ENCODE measurements around the gene DLST.

DLST gene

DNA sequence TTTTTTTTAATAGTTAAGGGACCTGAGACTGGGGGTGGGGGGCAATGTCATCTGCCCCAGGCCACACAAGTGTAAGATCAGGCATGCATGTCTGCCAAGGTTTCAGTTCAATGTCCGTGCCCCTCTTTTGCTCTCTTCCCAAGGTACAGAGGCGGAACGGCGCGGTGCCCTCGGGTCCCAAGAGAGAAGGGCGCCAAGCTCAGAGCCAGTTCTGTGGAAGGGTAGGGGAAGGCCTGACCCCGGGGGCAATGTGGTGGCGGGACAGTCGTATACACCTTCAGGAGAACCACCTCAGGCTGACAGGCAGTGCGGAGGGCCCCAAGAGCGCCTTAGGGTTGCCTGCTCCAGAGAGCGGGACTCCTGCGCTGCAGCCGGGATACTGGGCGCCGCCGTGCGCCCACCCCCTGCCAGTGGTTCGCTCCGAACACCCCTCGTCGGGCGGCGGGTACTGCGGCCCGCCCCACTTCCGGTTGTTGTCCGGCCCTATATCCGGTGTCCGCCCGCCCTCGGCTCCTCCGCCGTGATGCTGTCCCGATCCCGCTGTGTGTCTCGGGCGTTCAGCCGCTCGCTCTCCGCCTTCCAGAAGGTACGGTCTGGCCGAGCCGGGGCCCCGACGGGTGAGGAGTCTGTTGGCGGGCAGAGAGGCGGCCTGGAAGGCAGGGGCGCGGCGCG lies at the start of gene DLST:
DLST (plus strand) TSS at position 486 of the 672 bp plus-strand sequence; CDS start at position 524, 38 bp downstream.
- DNase-seq (ENCODE audit: low spot score), result peak; percentile 94

DNA sequence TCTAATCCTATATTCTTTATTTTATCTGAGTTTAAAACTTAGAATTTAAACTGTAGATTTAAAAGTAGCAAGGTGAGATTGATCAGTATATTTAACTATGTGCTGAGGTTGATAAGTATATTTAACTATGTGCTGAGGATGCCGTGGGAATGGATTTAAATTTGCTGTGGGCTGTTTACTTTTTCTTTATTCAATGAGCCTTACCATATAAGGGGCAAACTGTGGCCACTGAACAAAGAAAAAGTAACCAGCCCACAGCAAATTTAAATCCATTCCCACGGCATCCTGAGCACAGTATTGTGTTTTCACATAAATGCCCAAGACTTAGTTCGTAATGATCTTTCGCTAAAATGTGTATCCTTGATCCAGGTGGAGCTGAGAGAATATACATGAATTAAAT lies 48.9 kb upstream of the DLST start:
- no peak for DNase-seq (ENCODE audit: low spot score)

- no peak for DNase-seq (ENCODE audit: low spot score)
Observed at GRCh38 chr14:74834692-74835392, 46.9 kb upstream of the DLST start.

- no peak for DNase-seq (ENCODE audit: low spot score)
Observed at GRCh38 chr14:74835645-74836250, 46.0 kb upstream of the DLST start.

GRCh38 chr14:74836251-74836960 lies 45.3 kb upstream of the DLST start:
- DNase-seq (ENCODE audit: low spot score), result no peak

- no peak for DNase-seq (ENCODE audit: low spot score)
Observed at GRCh38 chr14:74838166-74838565, 43.5 kb upstream of the DLST start.

DNA sequence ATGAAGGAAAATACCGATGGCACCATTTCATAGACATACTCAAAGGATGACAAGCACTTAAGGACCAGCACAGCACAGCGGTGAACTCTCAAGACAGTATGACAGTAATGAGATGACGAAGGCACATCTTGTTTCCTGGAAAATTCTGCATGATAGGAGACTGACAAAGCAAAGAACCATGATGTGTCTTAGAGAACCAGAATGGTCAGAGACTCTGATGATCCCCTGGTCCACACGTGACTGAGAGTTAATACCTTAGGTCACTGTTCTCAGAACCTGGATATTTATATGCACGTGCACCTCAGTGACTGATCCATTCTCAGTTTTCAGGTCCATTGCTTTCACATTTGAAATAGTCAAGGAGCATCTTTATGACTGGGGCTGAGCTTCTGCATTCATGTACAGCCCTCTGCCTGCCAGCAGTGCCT lies 41.1 kb upstream of the DLST start:
- DNase-seq (ENCODE audit: low spot score), result no peak

GRCh38 chr14:74841230-74842207 lies 40.2 kb upstream of the DLST start:
- no peak for DNase-seq (ENCODE audit: low spot score)

GRCh38 chr14:74843653-74844052 lies 38.1 kb upstream of the DLST start:
- DNase-seq (ENCODE audit: low spot score), result no peak

- no peak for DNase-seq (ENCODE audit: low spot score)
Observed at GRCh38 chr14:74846168-74846567, 35.5 kb upstream of the DLST start.

DNA sequence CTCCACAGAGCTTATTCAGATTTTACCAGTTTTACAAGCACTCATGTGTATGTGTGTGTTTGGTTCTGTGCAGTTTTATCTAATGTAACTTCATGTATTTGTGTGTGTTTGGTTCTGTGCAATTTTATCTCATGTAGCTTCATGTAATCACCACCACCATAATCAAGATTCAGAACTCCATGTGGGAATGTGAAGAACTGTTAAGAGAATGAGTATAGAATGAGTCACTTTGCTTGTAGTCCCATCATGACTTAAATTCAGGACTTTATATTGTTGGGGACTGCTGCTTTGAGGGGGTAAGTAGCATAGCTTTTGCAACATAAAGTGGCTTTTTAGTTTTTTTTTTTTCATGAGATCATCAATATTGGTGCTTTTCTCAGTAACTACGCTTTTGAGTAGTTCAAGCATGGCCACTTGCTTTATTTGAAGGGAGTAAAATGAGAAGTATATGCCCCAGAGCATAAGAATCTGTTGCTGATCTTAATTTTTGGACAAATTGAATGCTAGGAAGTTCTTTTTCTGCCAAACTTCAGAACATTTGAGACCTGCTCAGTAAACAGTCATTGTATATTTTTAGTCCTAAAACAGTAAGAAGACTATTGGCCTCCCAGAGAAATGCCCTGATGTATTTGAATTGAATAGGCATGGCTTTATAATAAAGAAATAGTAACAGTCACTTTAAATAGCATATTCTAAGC lies 34.6 kb upstream of the DLST start:
- DNase-seq (ENCODE audit: low spot score), result no peak

DNA sequence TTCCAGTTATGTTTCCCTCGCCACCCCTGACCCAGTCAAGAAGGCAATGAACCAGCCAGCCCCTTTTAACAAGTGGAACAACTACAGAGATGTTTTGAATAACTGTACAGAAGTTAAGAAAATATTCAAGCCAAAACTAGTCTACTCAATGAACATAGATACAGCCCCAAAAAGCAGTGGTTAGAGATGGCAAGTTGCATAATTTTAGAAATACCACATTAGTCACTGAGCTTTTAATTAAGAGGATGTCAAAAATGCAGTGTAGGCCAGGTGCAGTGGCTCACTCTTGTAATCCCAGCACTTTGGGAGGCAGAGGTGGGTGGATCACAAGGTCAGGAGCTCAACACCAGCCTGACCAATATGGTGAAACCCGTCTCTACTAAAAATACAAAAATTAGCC lies 32.9 kb upstream of the DLST start:
- no peak for DNase-seq (ENCODE audit: low spot score)

GRCh38 chr14:74852922-74853530 lies 28.7 kb upstream of the DLST start:
- no peak for DNase-seq (ENCODE audit: low spot score)

DNA sequence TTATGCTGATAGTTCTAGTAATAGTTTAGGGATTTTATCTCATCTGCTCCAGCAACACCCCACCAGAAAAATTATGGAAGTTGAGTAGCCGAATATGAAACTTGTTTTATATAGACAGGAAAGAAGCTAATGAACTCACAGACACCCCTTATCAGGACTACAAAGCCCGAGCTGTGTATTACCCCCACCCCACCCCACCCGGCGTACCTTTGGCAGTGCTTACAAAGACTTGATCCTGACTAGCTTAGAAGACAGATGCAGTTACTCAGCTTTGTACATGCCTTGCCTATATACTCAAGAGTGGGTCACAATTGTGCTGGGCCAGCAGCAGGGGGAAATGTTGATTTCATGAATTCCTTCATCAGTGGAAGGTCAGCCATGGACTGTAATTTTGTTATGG lies 28.1 kb upstream of the DLST start:
- no peak for DNase-seq (ENCODE audit: low spot score)

DNA sequence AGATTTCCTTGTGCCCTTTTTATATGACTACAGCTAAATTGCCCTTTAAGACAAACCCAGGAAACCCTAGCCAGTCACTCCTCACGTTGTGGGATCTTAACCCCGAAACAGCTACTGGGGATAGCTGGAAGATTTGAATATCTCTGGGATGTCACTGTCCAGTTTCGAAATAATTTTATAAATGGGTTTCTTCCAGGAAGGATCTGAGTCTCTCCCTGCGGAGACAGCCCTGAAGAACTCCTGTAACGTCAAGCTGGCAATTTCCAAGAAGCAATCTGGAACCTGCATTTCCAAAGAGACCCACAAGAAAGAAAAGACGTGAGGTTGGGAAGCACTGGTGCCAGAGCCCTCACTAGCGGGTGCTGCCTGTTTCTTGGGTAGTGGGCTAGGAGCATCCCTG lies 26.7 kb upstream of the DLST start:
- no peak for DNase-seq (ENCODE audit: low spot score)

DNA sequence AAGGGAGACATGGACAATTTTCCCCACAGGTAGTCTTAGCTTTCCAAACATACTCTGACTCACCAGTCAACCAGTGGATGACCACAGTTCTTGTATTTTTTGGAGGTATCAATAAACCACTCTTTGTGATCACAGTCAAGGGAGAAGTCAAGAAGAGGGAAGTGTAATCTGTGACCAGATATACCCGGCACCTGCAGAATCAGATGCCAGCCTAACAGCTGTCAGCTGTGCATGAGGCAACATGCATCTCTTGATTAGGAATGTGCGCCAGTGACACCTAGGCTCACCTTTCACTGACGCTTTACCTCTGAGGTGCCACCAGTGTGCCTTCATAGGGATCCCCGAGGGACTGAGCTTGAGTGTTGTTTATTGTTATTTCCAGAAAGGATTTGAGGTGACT lies 25.8 kb upstream of the DLST start:
- no peak for DNase-seq (ENCODE audit: low spot score)

DNA sequence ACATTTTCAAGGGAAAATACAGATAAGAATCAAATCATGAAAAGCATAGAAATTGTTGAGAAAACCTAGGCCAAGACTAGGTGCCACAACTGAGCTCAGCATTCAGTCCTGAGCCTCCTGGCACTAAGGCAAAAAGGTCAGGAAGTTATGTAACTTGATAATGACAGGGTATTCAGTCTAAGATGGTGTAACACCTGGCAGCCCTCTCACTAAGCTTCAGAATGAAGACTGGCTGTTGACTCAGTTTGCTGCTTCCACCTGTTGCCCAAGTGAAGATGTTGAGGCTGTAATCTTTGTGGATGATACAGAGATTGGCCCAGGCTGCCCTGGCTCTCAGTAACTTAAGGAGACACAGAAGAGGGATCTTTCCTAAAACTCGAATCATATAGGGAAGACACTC lies 25.4 kb upstream of the DLST start:
- DNase-seq (ENCODE audit: low spot score), result no peak

DNA sequence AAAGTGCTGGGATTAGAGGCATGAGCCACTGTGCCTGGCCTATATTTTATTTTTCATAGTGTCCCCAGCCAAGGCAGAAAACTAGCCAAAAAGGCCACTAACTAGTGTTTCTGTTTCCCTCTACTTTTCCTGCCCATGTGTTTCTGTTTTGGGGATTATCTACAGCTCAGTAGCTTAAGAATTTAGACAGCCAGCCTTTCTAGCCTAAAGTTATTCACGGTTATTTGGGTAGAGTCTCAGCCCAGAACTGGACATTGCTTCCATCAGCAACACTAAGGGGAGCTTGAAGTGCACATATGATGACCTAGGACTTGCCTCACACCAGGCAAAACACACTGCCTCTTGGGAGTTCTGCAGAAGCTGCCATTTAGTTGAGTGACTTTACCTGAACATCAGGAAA lies 23.7 kb upstream of the DLST start:
- no peak for DNase-seq (ENCODE audit: low spot score)

DNA sequence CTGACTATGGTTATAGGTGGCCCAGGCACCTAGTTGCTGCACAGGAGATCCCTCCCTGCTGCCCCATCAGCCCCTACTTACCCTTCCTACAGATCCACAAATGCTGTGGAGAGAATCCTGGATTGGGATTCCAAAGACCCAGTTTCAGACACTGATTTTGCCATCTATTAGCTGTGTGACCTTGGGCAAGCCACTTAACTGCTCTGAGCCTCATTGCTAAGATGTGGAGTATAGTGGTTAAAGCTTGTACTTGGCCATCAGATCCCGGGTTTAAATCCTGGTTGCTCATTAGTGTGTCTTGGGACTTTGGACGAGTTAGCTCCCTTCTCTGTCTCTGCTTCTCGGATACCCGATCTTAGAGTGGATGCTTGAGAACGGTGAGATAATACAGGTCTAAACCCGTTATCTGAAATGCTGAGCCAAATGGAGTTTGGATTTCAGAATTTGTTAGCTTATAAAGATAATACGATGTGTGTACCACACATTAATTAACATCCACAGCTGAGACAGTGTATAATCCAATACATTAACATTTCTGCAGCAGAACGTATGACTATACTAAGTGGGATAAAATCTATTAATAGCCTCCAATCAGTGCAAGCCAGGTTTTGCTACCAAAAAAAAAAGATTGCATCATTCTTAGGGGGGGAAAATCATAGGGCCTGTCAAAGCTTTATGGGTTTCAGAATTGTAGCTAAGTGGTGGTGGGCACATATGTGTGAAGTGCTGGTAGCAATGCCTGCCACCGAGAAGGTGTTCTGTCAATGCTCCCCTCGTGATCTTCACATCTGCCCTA lies 21.8 kb upstream of the DLST start:
- DNase-seq (ENCODE audit: low spot score), result no peak

Measured in ecto neural progenitor cell (in vitro differentiated cells).